ENCODE data around the gene FSTL4. TPM values are rescaled to one million over a fixed set of nuclear protein-coding genes. Genes with fewer than 3 reads are reported as not detected.

Gene FSTL4
- total RNA-seq, 4 donors from 2014 or later = 0.27 TPM; not detected in 3

DNA sequence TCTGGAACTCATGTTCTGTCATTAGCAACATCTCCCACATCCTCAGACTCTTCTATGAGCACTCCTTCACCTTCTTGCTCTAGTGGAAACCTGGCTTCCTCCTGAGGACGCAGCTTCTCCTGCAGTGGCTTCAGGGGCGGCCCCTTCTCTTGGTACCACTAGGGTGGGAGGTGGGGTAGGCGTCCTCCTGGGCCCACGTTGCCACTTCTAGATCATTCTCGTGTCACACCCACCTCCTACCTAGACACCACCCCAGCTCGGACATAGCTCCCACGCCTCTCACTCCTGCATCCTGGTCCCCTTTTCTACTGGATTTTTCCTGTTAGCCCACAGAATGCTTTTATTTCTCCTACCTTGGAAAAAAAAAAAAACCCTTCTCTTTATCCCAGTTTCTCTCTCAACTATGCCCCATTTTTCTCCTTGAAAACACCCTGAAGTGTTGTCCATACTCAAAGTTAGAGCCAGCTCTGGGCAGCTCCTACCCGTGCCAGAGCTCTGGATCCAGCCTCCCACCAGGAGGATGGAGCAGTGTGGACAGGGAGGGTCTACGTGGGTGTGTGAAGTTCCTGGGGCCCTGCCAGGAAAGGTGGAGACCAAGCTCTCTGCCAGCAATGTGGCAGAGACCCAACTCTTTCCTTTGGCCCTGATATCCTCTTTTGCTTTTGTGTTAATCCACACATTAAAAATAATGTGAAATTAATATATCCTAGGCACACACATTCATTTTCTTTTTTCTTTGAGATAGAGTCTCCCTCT, 381.3 kb downstream of the FSTL4 start:
- no peak overlapping the region for H3K4me3 ChIP-seq
- 70 to 71% methylated on average over 4 to 9 of the region's 9 CpGs for WGBS, 2 donors (ENCODE audit: low coverage in 1 of 2)
- intact Hi-C loops (cut with DNase I; ENCODE audit: low total_unique reads) = no loop called here
- H3K36me3 ChIP-seq = no peaks in the 10 kb centered on the region
- H3K27ac ChIP-seq = no peak overlapping the region
- H3K27me3 ChIP-seq = no peaks in the 10 kb centered on the region
- in situ Hi-C loops (cut with MboI; ENCODE audit: low pct_ligation_motif_present in 1 of 4, low pct_unique_long_range_greater_than_20kb in 1 of 4, low sequenced_read_pairs in 3 of 4) = no loop called here
- peaks cover 4 to 30% (median 15%) of the 10 kb centered on the region in 4 donors for H3K4me1 ChIP-seq
- DNase-seq = peak; percentile 27
- TF ChIP-seq, protein P1, sequence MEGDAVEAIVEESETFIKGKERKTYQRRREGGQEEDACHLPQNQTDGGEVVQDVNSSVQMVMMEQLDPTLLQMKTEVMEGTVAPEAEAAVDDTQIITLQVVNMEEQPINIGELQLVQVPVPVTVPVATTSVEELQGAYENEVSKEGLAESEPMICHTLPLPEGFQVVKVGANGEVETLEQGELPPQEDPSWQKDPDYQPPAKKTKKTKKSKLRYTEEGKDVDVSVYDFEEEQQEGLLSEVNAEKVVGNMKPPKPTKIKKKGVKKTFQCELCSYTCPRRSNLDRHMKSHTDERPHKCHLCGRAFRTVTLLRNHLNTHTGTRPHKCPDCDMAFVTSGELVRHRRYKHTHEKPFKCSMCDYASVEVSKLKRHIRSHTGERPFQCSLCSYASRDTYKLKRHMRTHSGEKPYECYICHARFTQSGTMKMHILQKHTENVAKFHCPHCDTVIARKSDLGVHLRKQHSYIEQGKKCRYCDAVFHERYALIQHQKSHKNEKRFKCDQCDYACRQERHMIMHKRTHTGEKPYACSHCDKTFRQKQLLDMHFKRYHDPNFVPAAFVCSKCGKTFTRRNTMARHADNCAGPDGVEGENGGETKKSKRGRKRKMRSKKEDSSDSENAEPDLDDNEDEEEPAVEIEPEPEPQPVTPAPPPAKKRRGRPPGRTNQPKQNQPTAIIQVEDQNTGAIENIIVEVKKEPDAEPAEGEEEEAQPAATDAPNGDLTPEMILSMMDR (IDR thresholded peaks at IDR 0.05) = no peak
- TF ChIP-seq POLR2A (IDR thresholded peaks at IDR 0.05) = no peak
- no peak for TF ChIP-seq EP300 (IDR thresholded peaks at IDR 0.05; ENCODE audit: low read depth)
- no peak for TF ChIP-seq POLR2AphosphoS5 (IDR thresholded peaks at IDR 0.05)
- no peaks in the 10 kb centered on the region for H3K9me3 ChIP-seq

DNA sequence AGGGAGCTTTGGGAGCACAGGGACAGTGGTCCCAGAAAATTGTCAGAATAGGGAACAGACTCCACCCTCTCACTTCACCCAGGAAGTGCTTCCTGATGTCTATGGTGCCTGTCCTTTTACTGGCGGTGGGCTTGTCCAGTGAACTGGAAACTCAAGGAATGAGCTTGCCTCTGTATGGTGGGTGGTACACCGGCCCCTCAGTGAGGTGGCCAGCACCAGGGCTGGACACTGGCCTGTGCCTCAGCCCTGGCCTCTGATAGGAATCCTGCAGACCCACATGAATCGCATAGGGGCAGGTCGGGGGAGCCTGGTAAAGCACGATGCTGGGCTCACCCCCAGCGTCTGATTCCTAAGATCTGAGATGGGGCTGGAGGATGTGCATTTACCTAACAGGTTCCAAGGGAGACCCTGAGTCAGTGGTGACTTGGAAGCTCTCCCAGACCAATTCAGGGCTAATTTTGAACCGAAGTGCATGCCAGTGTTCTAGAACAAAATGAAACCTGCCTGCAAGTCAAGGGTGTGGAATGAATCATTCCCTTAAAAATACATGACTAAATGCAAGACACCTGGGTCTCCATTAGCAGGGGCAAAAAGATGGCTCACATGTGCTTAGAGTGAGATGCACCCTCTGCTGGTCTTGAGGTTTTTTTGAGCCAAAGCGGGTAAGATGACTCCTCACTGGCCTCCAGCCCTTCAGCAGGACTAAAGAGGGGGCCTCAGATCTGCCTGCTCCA, 382.2 kb downstream of the FSTL4 start:
- in situ Hi-C loops (cut with MboI; ENCODE audit: low pct_ligation_motif_present in 1 of 4, low pct_unique_long_range_greater_than_20kb in 1 of 4, low sequenced_read_pairs in 3 of 4) (no loop called here), intact Hi-C loops (cut with DNase I; ENCODE audit: low total_unique reads) (no loop called here)
- H3K36me3 ChIP-seq = no peaks in the 10 kb centered on the region
- DNase-seq = no peak
- H3K4me3 ChIP-seq = no peak overlapping the region
- no peak for TF ChIP-seq POLR2A (IDR thresholded peaks at IDR 0.05)
- TF ChIP-seq POLR2AphosphoS5 (IDR thresholded peaks at IDR 0.05) = no peak
- no peak for TF ChIP-seq EP300 (IDR thresholded peaks at IDR 0.05; ENCODE audit: low read depth)
- TF ChIP-seq, protein P1 (IDR thresholded peaks at IDR 0.05) = no peak
- WGBS, 2 donors (ENCODE audit: low coverage in 1 of 2) = 40 to 83% methylated on average over 1 to 8 of the region's 8 CpGs
- H3K4me1 ChIP-seq = peaks cover 11 to 39% (median 22%) of the 10 kb centered on the region in 4 donors
- no peaks in the 10 kb centered on the region for H3K9me3 ChIP-seq
- no peak overlapping the region for H3K27ac ChIP-seq
- H3K27me3 ChIP-seq = no peaks in the 10 kb centered on the region

GRCh38 chr5:133228316-133228715, 384.0 kb downstream of the FSTL4 start:
- Histone ChIP-seq H3K4me1 (peaks cover 12 to 42% (median 25%) of the 10 kb centered on the region in 4 donors), H3K4me3 (no peak overlapping the region), H3K36me3 (no peaks in the 10 kb centered on the region), H3K9me3 (no peaks in the 10 kb centered on the region), H3K27ac (no peak overlapping the region), H3K27me3 (no peaks in the 10 kb centered on the region)
- WGBS, 2 donors (ENCODE audit: low coverage in 1 of 2) = 78 to 80% methylated on average over 1 of the region's 1 CpG
- in situ Hi-C loops (cut with MboI; ENCODE audit: low pct_ligation_motif_present in 1 of 4, low pct_unique_long_range_greater_than_20kb in 1 of 4, low sequenced_read_pairs in 3 of 4) (no loop called here), intact Hi-C loops (cut with DNase I; ENCODE audit: low total_unique reads) (no loop called here)
- DNase-seq = no peak
- TF ChIP-seq EP300 (IDR thresholded peaks at IDR 0.05; ENCODE audit: low read depth) (no peak), POLR2A (IDR thresholded peaks at IDR 0.05) (no peak), POLR2AphosphoS5 (IDR thresholded peaks at IDR 0.05) (no peak)
- TF ChIP-seq, protein P1 (IDR thresholded peaks at IDR 0.05) = no peak

DNA sequence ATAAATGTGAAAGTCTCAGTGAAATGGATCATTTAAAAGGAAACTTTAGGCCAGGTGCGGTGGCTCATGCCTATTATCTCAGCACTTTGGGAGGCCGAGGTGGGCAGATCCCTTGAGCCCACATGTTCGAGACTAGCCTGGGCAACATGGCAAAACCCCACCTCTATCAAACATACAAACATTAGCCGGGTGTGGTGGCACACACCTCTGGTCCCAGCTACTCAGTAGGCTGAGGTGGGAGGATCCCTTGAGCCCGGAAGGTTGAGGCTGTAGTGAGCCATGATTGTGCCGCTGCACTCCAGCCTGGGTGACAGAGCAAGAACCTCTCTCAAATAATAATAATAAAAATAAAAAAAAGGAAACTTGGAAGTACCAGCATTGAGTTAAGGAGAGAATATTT, 384.4 kb downstream of the FSTL4 start:
- TF ChIP-seq EP300 (IDR thresholded peaks at IDR 0.05; ENCODE audit: low read depth) = no peak
- no peak for TF ChIP-seq POLR2A (IDR thresholded peaks at IDR 0.05)
- TF ChIP-seq, protein P1 (IDR thresholded peaks at IDR 0.05) = no peak
- Histone ChIP-seq H3K27ac (no peak overlapping the region), H3K9me3 (no peaks in the 10 kb centered on the region), H3K4me1 (peaks cover 12 to 42% (median 25%) of the 10 kb centered on the region in 4 donors), H3K36me3 (no peaks in the 10 kb centered on the region), H3K4me3 (no peak overlapping the region), H3K27me3 (no peaks in the 10 kb centered on the region)
- in situ Hi-C loops (cut with MboI; ENCODE audit: low pct_ligation_motif_present in 1 of 4, low pct_unique_long_range_greater_than_20kb in 1 of 4, low sequenced_read_pairs in 3 of 4) (no loop called here), intact Hi-C loops (cut with DNase I; ENCODE audit: low total_unique reads) (no loop called here)
- WGBS, 2 donors (ENCODE audit: low coverage in 1 of 2) = 80% methylated on average over 1 to 6 of the region's 6 CpGs
- no peak for DNase-seq

All from transverse colon (tissue), 4 donors.